Adrenal gland (tissue), 12 donors: Measurements from ENCODE around the gene MGMT. TPM values are rescaled to one million over a fixed set of nuclear protein-coding genes. Genes with fewer than 3 reads are reported as not detected.

ENCODE experiments used
- DNase-seq, 7 donors: peaks; one replicate each; pipeline ENCODE4 v3.0.0-alpha.2; 2019 to 2020
- H3K27ac ChIP-seq, 5 donors: fragments of 200-600 bp; sonication (generic) in 4 of 5; 1 replicate in 3 of 5; 2 replicates in 2 of 5; pipeline versions ENCODE4 v1.5.1 to v1.8.0; 2016 to 2020; ENCODE audit warnings: mild to moderate bottlenecking in 1 of 5
- H3K27me3 ChIP-seq: fragments of 200-600 bp; 2 replicates; pipeline ENCODE4 v1.8.0; 2021
- H3K36me3 ChIP-seq, 2 donors: fragments of 200-600 bp; replicated peaks in 1 of 2; 1 replicate in 1 of 2; 2 replicates in 1 of 2; pipeline versions ENCODE4 v1.5.1 to v1.8.0; 2018 to 2022
- H3K4me1 ChIP-seq, 2 donors: fragments of 200-600 bp; replicated peaks in 1 of 2; 1 replicate in 1 of 2; 2 replicates in 1 of 2; pipeline versions ENCODE4 v1.5.1 to v1.8.0; 2018 to 2021
- H3K4me3 ChIP-seq, 4 donors: fragments of 200-600 bp; sonication (generic) in 3 of 4; one replicate each; pipeline ENCODE4 v1.5.1; 2016 to 2018
- H3K9me3 ChIP-seq, 3 donors: fragments of 200-600 bp; sonication (generic) in 1 of 3; replicated peaks in 1 of 3; 1 replicate in 2 of 3; 2 replicates in 1 of 3; pipeline versions ENCODE4 v1.5.1 to v1.8.0; 2016 to 2021
- CTCF ChIP-seq, 6 experiments: fragments of 450-650 bp in 4 of 6; fragments of 200-600 bp in 2 of 6; sonication (generic) in 1 of 6; IDR thresholded peaks; 1 replicate in 5 of 6; 2 replicates in 1 of 6; pipeline versions ENCODE4 v1.5.1 to v1.8.0; 2016 to 2021; ENCODE audit warnings: antibody characterized with exemption in 6 of 6, mild to moderate bottlenecking in 2 of 6, moderate library complexity in 1 of 6
- POLR2A ChIP-seq, 2 donors: fragments of 450-650 bp; IDR thresholded peaks; one replicate each; pipeline ENCODE4 v1.6.1; 2017; ENCODE audit warnings: antibody characterized with exemption in 2 of 2, mild to moderate bottlenecking in 2 of 2, moderate library complexity in 1 of 2
- WGBS, 4 donors: extraction: QIAGEN DNeasy Blood & Tissue Kit in 2 of 4; methylation state at CpG; one replicate each; pipeline versions ENCODE4 v1.1.5 to v1.1.7; 2013 to 2017; 5-methylcytosine and 5-hydroxymethylcytosine counted together
- intact Hi-C, 2 donors: fragments of 100-400 bp; cut with DNase I; formaldehyde crosslinking; loops; one replicate each; pipeline versions ENCODE4 v1.14.1 to v1.15.0; 2022 to 2023
- polyA plus RNA-seq, 3 donors: library from polyadenylated mRNA; stranded (reverse); fragments of 200-250 nt in 2 of 3; fragments of 350-450 nt in 1 of 3; fragmentation: Illumina TruSeq in 1 of 3; extraction: RNeasy Lipid Tissue Mini Kit (QIAGEN cat#74804) in 1 of 3; gene quantifications; one replicate each; pipeline ENCODE4 v1.2.3, GENCODE V29; 2013 to 2014
- total RNA-seq, 9 donors: library from RNA; depleted of rRNA in 4 of 9; stranded (reverse); fragments of >200 nt in 4 of 9; fragments of 120-200 nt in 1 of 9; fragmentation: NEBNext Ultra II Directional in 1 of 9; extraction: Animal tissue kit (Norgen Biotek cat#: 25700) in 1 of 9; gene quantifications; one replicate each; pipeline versions ENCODE4 v1.1.0 to v1.2.4, GENCODE V29; 2013 to 2023
- donor health status: healthy with polysubstance abuse.
- donor health status: Bipolar disorder and iron deficiency.
- donor health status: DM: yes; HTN: yes; CAD: no.
- donor health status: DM: no; HTN: no; CAD: no.
- donor health status: DM: no; HTN: no; CAD: no.
- donor health status: DM: yes; HTN: yes; CAD: no.

The MGMT gene
- total and polyA plus RNA-seq, 12 donors, result 3.8 to 35.8 (median 21.2) TPM

DNA sequence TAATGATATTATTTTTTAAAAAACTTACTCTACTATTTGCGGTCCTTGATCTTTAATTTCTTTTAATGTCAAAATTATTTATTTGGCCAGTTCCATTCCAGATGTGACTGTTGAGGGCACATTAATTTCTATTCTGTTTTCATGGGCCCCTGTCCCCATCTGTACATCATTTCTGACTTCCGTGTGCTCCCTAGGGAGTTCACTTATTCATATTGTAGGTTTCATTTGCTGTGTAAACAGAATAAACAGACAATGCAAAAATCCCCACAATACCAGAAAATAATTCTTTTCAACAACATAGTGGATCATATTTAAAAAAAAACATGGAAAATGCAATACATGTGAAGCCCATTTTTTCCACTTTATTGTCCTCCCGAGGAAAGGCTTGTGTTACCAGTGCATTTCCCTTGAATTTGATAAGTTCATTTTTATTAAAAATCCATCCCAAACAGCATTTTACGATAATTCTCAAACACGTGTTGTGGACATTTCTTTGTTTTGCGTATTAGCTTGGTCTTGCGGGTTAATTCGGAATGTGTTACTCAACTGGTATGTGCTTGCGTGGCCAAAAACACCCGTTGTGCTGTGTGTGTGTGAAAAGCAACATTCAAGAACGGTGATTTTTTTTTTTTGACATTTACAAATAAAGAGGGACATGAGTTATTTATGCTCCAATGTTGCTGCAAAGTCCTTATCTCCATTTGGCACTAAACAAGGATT is 138.4 kb downstream of the MGMT start:
- Histone ChIP-seq H3K27me3 (no peaks in the 10 kb centered on the region), H3K27ac (no peak overlapping the region), H3K4me1 (no peaks in the 10 kb centered on the region), H3K36me3 (no peaks in the 10 kb centered on the region), H3K4me3 (no peak overlapping the region), H3K9me3 (no peaks in the 10 kb centered on the region)
- WGBS, 4 donors, result 90 to 96% (median 93%) methylated on average over 11 of the region's 11 CpGs
- no peak for TF ChIP-seq CTCF (IDR thresholded peaks at IDR 0.05)
- TF ChIP-seq POLR2A (IDR thresholded peaks at IDR 0.05), result no peak
- DNase-seq, result no peak
- intact Hi-C loops, result no loop called here

GRCh38 chr10:129605986-129606518 is 139.0 kb downstream of the MGMT start:
- TF ChIP-seq CTCF (IDR thresholded peaks at IDR 0.05), result no peak
- TF ChIP-seq POLR2A (IDR thresholded peaks at IDR 0.05), result no peak
- 76 to 85% (median 81%) methylated on average over 19 of the region's 19 CpGs for whole genome bisulfite sequencing, 4 donors

GRCh38 chr10:129607607-129608109 is 140.6 kb downstream of the MGMT start:
- WGBS, 4 donors, result 90 to 96% (median 93%) methylated on average over 8 of the region's 8 CpGs

More at GRCh38 chr10:129605986-129606518, 139.0 kb downstream of the MGMT start:
- H3K36me3 ChIP-seq, result no peaks in the 10 kb centered on the region
- intact Hi-C loops, result no loop called here
- H3K9me3 ChIP-seq, result no peaks in the 10 kb centered on the region
- no peak overlapping the region for H3K27ac ChIP-seq
- no peaks in the 10 kb centered on the region for H3K4me1 ChIP-seq
- DNase-seq, result no peak
- no peak overlapping the region for H3K4me3 ChIP-seq
- no peaks in the 10 kb centered on the region for H3K27me3 ChIP-seq

More at GRCh38 chr10:129607607-129608109, 140.6 kb downstream of the MGMT start:
- no peak overlapping the region for H3K4me3 ChIP-seq
- intact Hi-C loops, result no loop called here
- H3K4me1 ChIP-seq, result no peaks in the 10 kb centered on the region
- TF ChIP-seq POLR2A (IDR thresholded peaks at IDR 0.05) (no peak), CTCF (IDR thresholded peaks at IDR 0.05) (no peak)
- no peak for DNase-seq
- no peaks in the 10 kb centered on the region for H3K27me3 ChIP-seq
- H3K27ac ChIP-seq, result no peak overlapping the region
- no peaks in the 10 kb centered on the region for H3K9me3 ChIP-seq
- no peaks in the 10 kb centered on the region for H3K36me3 ChIP-seq
